WI38 (cell line): ENCODE results near the gene VWC2.

Experiments used
- H3K4me3 ChIP-seq: 2 replicates; pipeline ENCODE4 v1.5.1; 2011; ENCODE audit warnings: low read depth, mild to moderate bottlenecking, control low read depth, low read length
- CTCF ChIP-seq: IDR thresholded peaks from 2 replicates; pipeline ENCODE4 v1.5.1; 2012; ENCODE audit warnings: low read depth, mild to moderate bottlenecking, control low read depth, low read length

Gene VWC2

GRCh38 chr7:49800031-49800430 is 26.6 kb downstream of the VWC2 start:
- no peak for TF ChIP-seq CTCF

DNA sequence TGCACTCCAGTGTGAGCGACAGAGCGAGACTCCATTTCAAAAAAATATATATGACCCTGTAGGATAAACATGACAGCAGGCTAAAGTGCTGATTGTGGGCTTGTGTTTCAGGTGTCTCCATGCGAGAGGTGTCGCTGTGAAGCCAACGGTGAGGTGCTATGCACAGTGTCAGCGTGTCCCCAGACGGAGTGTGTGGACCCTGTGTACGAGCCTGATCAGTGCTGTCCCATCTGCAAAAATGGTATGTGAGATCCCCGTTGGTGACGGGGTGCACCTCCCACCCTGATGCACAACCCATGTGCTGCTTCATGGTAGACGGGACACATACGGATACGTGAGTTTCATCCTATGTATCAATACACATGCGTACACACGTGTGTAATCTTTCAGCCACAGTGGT is 29.2 kb downstream of the VWC2 start:
- no peak overlapping the region for H3K4me3 ChIP-seq
- no peak for TF ChIP-seq CTCF

More at GRCh38 chr7:49800031-49800430, 26.6 kb downstream of the VWC2 start:
- no peak overlapping the region for H3K4me3 ChIP-seq

DNA sequence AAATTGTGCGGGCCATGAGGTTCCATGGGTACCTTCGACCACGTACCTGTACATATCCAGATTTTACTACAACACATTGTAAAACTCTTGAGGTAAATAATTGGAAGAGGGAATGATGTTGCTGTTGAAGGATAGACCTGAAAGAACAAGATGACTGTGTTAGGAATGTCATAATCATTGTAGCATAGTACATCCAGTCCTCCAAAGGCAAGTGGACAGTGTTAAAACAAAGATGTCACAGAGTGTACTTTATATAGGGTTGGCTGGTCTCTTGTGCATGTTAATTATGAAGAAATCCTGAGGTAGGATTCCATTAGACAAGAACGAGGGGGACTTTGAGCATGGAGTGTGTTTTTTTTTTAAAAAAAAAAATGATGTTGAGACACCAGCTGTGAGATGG is 30.4 kb downstream of the VWC2 start:
- H3K4me3 ChIP-seq: no peak overlapping the region
- no peak for TF ChIP-seq CTCF

- no peak overlapping the region for H3K4me3 ChIP-seq
- no peak for TF ChIP-seq CTCF
Measured at GRCh38 chr7:49805371-49806007, 32.1 kb downstream of the VWC2 start.

- no peak for TF ChIP-seq CTCF
- no peak overlapping the region for H3K4me3 ChIP-seq
Measured at GRCh38 chr7:49812534-49812933, 39.1 kb downstream of the VWC2 start.

DNA sequence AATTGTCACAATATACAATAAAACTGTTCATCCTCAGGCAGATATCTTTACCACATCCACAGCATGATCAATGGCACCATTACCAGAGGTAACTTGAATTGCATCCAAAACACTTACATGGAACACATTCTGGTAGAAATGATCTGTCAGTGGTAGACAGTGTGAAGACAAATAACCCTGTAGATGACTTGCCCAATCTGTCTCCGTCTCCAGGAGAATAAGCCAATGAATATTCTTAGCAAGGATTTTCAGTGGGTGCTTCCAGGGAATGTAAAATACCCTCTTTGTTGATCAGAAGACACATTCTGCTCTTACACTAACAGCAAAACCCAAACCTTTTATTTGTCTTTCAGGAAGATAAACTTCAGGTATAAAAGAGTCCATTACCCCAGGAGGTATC is 43.8 kb downstream of the VWC2 start:
- TF ChIP-seq CTCF: no peak
- H3K4me3 ChIP-seq: no peak overlapping the region

- no peak overlapping the region for H3K4me3 ChIP-seq
- no peak for TF ChIP-seq CTCF
Measured at GRCh38 chr7:49821181-49821580, 47.7 kb downstream of the VWC2 start.
